Esophagus muscularis mucosa (tissue), 4 donors: ENCODE data around the gene RFTN1. TPM values are rescaled to one million over a fixed set of nuclear protein-coding genes. Genes with fewer than 3 reads are reported as not detected.

Experiments used
- DNase-seq: peaks from one replicate; pipeline ENCODE4 v3.0.0-alpha.2; 2017; ENCODE audit errors: extremely low spot score
- H3K27ac ChIP-seq, 4 donors: fragments of 200-600 bp; sonication (generic); replicated peaks in 1 of 4; 1 replicate in 3 of 4; 2 replicates in 1 of 4; pipeline ENCODE4 v1.5.1; 2016 to 2019; ENCODE audit warnings: mild to moderate bottlenecking in 1 of 4
- H3K27me3 ChIP-seq, 4 donors: fragments of 200-600 bp; sonication (generic); one replicate each; pipeline versions ENCODE4 v1.5.1 to v1.6.0; 2016 to 2019
- H3K36me3 ChIP-seq, 4 donors: fragments of 200-600 bp; sonication (generic); one replicate each; pipeline ENCODE4 v1.5.1; 2016 to 2019
- H3K4me1 ChIP-seq, 4 donors: fragments of 200-600 bp; sonication (generic); one replicate each; pipeline ENCODE4 v1.5.1; 2016 to 2019
- H3K4me3 ChIP-seq, 4 donors: fragments of 200-600 bp; sonication (generic); 1 replicate in 2 of 4; 2 replicates in 2 of 4; pipeline ENCODE4 v1.5.1; 2016 to 2019; ENCODE audit warnings: mild to moderate bottlenecking in 4 of 4, moderate library complexity in 1 of 4
- H3K9me3 ChIP-seq, 4 donors: fragments of 200-600 bp; sonication (generic); 1 replicate in 3 of 4; 2 replicates in 1 of 4; pipeline ENCODE4 v1.5.1; 2016 to 2019
- CTCF ChIP-seq, 3 experiments: fragments of 200-600 bp in 2 of 3; fragments of 450-650 bp in 1 of 3; sonication (generic) in 2 of 3; IDR thresholded peaks; one replicate each; pipeline ENCODE4 v1.5.1; 2017 to 2019; ENCODE audit warnings: antibody characterized with exemption in 3 of 3, mild to moderate bottlenecking in 2 of 3, moderate library complexity in 1 of 3
- EP300 ChIP-seq: sonication (generic); formaldehyde crosslinking; IDR thresholded peaks from one replicate; pipeline ENCODE4 v1.6.1; 2017; ENCODE audit warnings: antibody characterized with exemption
- POLR2A ChIP-seq: fragments of 450-650 bp; IDR thresholded peaks from one replicate; pipeline ENCODE4 v1.6.1; 2017; ENCODE audit warnings: antibody characterized with exemption, moderate library complexity, mild to moderate bottlenecking, low read depth
- POLR2AphosphoS5 ChIP-seq, 2 donors: sonication (generic); formaldehyde crosslinking; IDR thresholded peaks; one replicate each; pipeline ENCODE4 v1.6.1; 2017; ENCODE audit warnings: antibody characterized with exemption in 2 of 2
- WGBS: methylation state at CpG from one replicate; pipeline ENCODE4 v1.1.5; 2018; 5-methylcytosine and 5-hydroxymethylcytosine counted together
- intact Hi-C: fragments of 100-400 bp; cut with DNase I; formaldehyde crosslinking; loops from one replicate; pipeline ENCODE4 v1.15.1; 2023
- total RNA-seq, 4 donors: library from RNA; depleted of rRNA; stranded (reverse); fragments of >200 nt; gene quantifications; one replicate each; pipeline versions ENCODE4 v1.1.0 to v1.2.1, GENCODE V29; 2016

RFTN1 gene
- total RNA-seq, 4 donors from 2014 or later, result 79.7 to 142 (median 104) TPM

- no peak for DNase-seq
- WGBS, result 84% methylated on average over 3 of the region's 3 CpGs
These were observed 213.8 kb downstream of the RFTN1 start for GRCh38 chr3:16299746-16300145.

GRCh38 chr3:16298891-16299290 lies 214.6 kb downstream of the RFTN1 start:
- Histone ChIP-seq H3K27ac (peak overlapping the region; percentile 35 to 61 (median 47)), H3K27me3 (no peaks in the 10 kb centered on the region), H3K4me1 (peaks cover 4 to 28% (median 20%) of the 10 kb centered on the region in 4 donors), H3K4me3 (no peak overlapping the region), H3K9me3 (no peaks in the 10 kb centered on the region), H3K36me3 (peaks cover 0 to 29% (median 21%) of the 10 kb centered on the region in 4 donors)
- TF ChIP-seq CTCF (IDR thresholded peaks at IDR 0.05) (no peak), EP300 (no peak), POLR2AphosphoS5 (IDR thresholded peaks at IDR 0.05) (no peak), POLR2A (no peak)
- WGBS, result 45% methylated on average over 6 of the region's 6 CpGs
- no peak for DNase-seq
- intact Hi-C loops, result no loop called here

More at GRCh38 chr3:16299746-16300145, 213.8 kb downstream of the RFTN1 start:
- intact Hi-C loops, result no loop called here
- Histone ChIP-seq H3K9me3 (no peaks in the 10 kb centered on the region), H3K36me3 (peaks cover 0 to 28% (median 21%) of the 10 kb centered on the region in 4 donors), H3K27me3 (no peaks in the 10 kb centered on the region), H3K4me1 (peaks cover 4 to 28% (median 21%) of the 10 kb centered on the region in 4 donors), H3K27ac (peak overlapping the region in 2 of 4 donors; percentile 49 to 61), H3K4me3 (no peak overlapping the region)
- TF ChIP-seq EP300, result no peak
- TF ChIP-seq POLR2A, result no peak
- TF ChIP-seq CTCF (IDR thresholded peaks at IDR 0.05), result no peak
- TF ChIP-seq POLR2AphosphoS5 (IDR thresholded peaks at IDR 0.05), result no peak

GRCh38 chr3:16297997-16298885 lies 215.3 kb downstream of the RFTN1 start:
- intact Hi-C loops, result no loop called here
- no peak overlapping the region for H3K4me3 ChIP-seq
- TF ChIP-seq POLR2A, result no peak
- peak in 1 of 2 donors; percentile 34 for TF ChIP-seq POLR2AphosphoS5 (IDR thresholded peaks at IDR 0.05)
- H3K27me3 ChIP-seq, result no peaks in the 10 kb centered on the region
- H3K4me1 ChIP-seq, result peaks cover 4 to 28% (median 20%) of the 10 kb centered on the region in 4 donors
- H3K36me3 ChIP-seq, result peaks cover 0 to 29% (median 20%) of the 10 kb centered on the region in 4 donors
- H3K27ac ChIP-seq, result peak overlapping the region; percentile 35 to 61 (median 47)
- no peak for DNase-seq
- WGBS, result 68% methylated on average over 9 of the region's 9 CpGs
- no peaks in the 10 kb centered on the region for H3K9me3 ChIP-seq

- Histone ChIP-seq H3K36me3 (peaks cover 0 to 16% (median 2%) of the 10 kb centered on the region in 4 donors), H3K4me3 (no peak overlapping the region), H3K27ac (no peak overlapping the region), H3K27me3 (no peaks in the 10 kb centered on the region), H3K9me3 (no peaks in the 10 kb centered on the region), H3K4me1 (peaks cover 10 to 30% (median 27%) of the 10 kb centered on the region in 4 donors)
- TF ChIP-seq POLR2A, result no peak
- no peak for TF ChIP-seq EP300
- no peak for TF ChIP-seq CTCF (IDR thresholded peaks at IDR 0.05)
- no peak for TF ChIP-seq POLR2AphosphoS5 (IDR thresholded peaks at IDR 0.05)
- 87% methylated on average over 3 of the region's 3 CpGs for WGBS
- DNase-seq, result no peak
- intact Hi-C loops, result no loop called here
These were observed 218.1 kb downstream of the RFTN1 start for GRCh38 chr3:16295298-16295890.

- TF ChIP-seq POLR2A (no peak), CTCF (IDR thresholded peaks at IDR 0.05) (no peak), EP300 (no peak), POLR2AphosphoS5 (IDR thresholded peaks at IDR 0.05) (no peak)
- Histone ChIP-seq H3K27me3 (no peaks in the 10 kb centered on the region), H3K4me3 (no peak overlapping the region), H3K27ac (no peak overlapping the region), H3K9me3 (no peaks in the 10 kb centered on the region), H3K4me1 (peaks cover 15 to 35% (median 32%) of the 10 kb centered on the region in 4 donors), H3K36me3 (peaks cover 0 to 16% (median 2%) of the 10 kb centered on the region in 4 donors)
- WGBS, result 89% methylated on average over 5 of the region's 5 CpGs
- no peak for DNase-seq
- intact Hi-C loops, result no loop called here
These were observed 218.7 kb downstream of the RFTN1 start for GRCh38 chr3:16294844-16295243.
